HepG2 (cell line): ENCODE measurements around the gene BARX2.

ENCODE experiments used
- ATRX ChIP-seq: sonication (generic); formaldehyde crosslinking; IDR thresholded peaks from 2 replicates; pipeline ENCODE4 v1.4.0; 2020; ENCODE audit warnings: missing genetic modification reagents, borderline replicate concordance
- CTCF ChIP-seq: sonication (generic); formaldehyde crosslinking; IDR thresholded peaks from 2 replicates; pipeline ENCODE4 v1.5.0; 2020; ENCODE audit warnings: mild to moderate bottlenecking, missing genetic modification reagents, moderate library complexity
- DNMT1 ChIP-seq: sonication (generic); formaldehyde crosslinking; IDR thresholded peaks from 2 replicates; pipeline ENCODE4 v1.5.1; 2020; ENCODE audit warnings: mild to moderate bottlenecking, missing genetic modification reagents
- ELF4 ChIP-seq: sonication (generic); formaldehyde crosslinking; IDR thresholded peaks from 2 replicates; pipeline ENCODE4 v1.5.0; 2020; ENCODE audit warnings: missing genetic modification reagents, mild to moderate bottlenecking, moderate library complexity, borderline replicate concordance
- KDM4B ChIP-seq: sonication (generic); formaldehyde crosslinking; IDR thresholded peaks from 2 replicates; pipeline ENCODE4 v1.4.0; 2020; ENCODE audit warnings: missing genetic modification reagents
- KMT2A ChIP-seq: sonication (generic); formaldehyde crosslinking; IDR thresholded peaks from 2 replicates; pipeline ENCODE4 v1.4.0; 2020; ENCODE audit warnings: missing genetic modification reagents
- PREB ChIP-seq: sonication (generic); formaldehyde crosslinking; IDR thresholded peaks from 2 replicates; pipeline ENCODE4 v1.4.0; 2020; ENCODE audit warnings: missing genetic modification reagents
- SAP130 ChIP-seq: IDR thresholded peaks from 2 replicates; pipeline ENCODE4 v1.6.1; 2016; ENCODE audit warnings: low read depth
- SETDB1 ChIP-seq: sonication (generic); formaldehyde crosslinking; IDR thresholded peaks from 2 replicates; pipeline ENCODE4 v1.5.1; 2020; ENCODE audit warnings: missing genetic modification reagents, mild to moderate bottlenecking, borderline replicate concordance
- YY1 ChIP-seq: IDR thresholded peaks from 2 replicates; pipeline ENCODE4 v1.6.1; 2011; ENCODE audit warnings: low read length, low read depth, moderate library complexity, mild to moderate bottlenecking; ENCODE audit not compliant: insufficient read depth, insufficient replicate concordance
- ZNF280B ChIP-seq: sonication (generic); formaldehyde crosslinking; IDR thresholded peaks from 2 replicates; pipeline ENCODE4 v1.5.0; 2020; ENCODE audit warnings: missing genetic modification reagents, mild to moderate bottlenecking, borderline replicate concordance
- ZNF382 ChIP-seq: sonication (generic); formaldehyde crosslinking; IDR thresholded peaks from 2 replicates; pipeline ENCODE4 v1.5.0; 2020; ENCODE audit warnings: missing genetic modification reagents, mild to moderate bottlenecking, borderline replicate concordance
- ZNF547 ChIP-seq: sonication (generic); formaldehyde crosslinking; IDR thresholded peaks from 2 replicates; pipeline ENCODE4 v1.5.1; 2020; ENCODE audit warnings: mild to moderate bottlenecking, missing genetic modification reagents
- ZNF629 ChIP-seq: sonication (generic); formaldehyde crosslinking; conservative IDR thresholded peaks from 2 replicates; pipeline ENCODE4 v1.5.0; 2020; ENCODE audit warnings: missing genetic modification reagents

- no peak for TF ChIP-seq CTCF
- no peak for TF ChIP-seq PREB (CRISPR knock-in tag)
- TF ChIP-seq ELF4 (CRISPR knock-in tag) = no peak
- no peak for TF ChIP-seq DNMT1 (CRISPR knock-in tag)
- no peak for TF ChIP-seq ATRX (CRISPR knock-in tag)
- no peak for TF ChIP-seq SAP130
- TF ChIP-seq ZNF629 = no peak
- TF ChIP-seq YY1 = no peak
- TF ChIP-seq ZNF280B (CRISPR knock-in tag) = no peak
- no peak for TF ChIP-seq KMT2A (CRISPR knock-in tag)
- TF ChIP-seq ZNF382 (CRISPR knock-in tag) = no peak
- no peak for TF ChIP-seq KDM4B (CRISPR knock-in tag)
- TF ChIP-seq ZNF547 = no peak
- TF ChIP-seq SETDB1 = no peak
These were observed 29.1 kb downstream of the BARX2 start for GRCh38 chr11:129404731-129405130.
